Measurements from ENCODE around the gene STT3B.

Gene STT3B

GRCh38 chr3:31613177-31613576 is 80.5 kb downstream of the STT3B start:
- FAIRE-seq, result no peak

GRCh38 chr3:31613654-31614053 is 80.9 kb downstream of the STT3B start:
- no peak for FAIRE-seq

GRCh38 chr3:31614162-31614921 is 81.6 kb downstream of the STT3B start:
- FAIRE-seq, result no peak

DNA sequence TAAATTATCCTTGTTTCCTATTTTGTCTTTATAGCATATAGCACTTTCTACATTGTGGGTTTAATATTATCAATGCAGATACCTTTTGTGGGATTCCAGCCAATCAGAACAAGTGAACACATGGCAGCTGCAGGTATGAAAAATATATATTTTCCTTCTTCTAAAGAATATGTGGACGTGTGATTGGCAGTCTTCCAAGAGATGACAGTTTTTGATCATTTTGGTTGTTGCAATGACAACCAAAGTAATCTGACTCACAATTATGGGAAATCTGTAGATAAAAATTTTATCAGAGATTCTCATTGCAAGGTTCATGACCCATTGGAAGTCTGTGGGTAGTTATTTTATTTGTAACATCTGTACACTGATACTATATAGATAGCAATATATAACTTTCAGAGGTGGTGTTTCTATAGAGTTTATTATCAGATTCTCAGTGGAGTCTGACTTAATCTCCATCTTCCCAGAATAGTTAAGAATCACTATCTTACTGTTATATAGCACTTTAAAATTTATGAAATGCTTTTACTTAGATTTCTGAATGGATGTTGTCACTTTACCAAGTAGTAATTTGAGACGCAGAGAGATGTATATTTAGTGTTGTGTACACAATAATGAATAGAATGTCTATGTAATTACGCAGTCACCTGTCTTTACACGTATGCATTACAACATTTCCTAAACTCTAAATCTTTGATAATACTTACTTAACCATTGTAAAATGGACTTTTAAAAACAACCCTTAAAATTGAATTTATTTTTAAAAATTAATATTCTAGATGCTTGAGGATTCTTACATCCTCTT is 82.5 kb downstream of the STT3B start:
- peak; percentile 76 for FAIRE-seq

GRCh38 chr3:31616711-31617110 is 84.0 kb downstream of the STT3B start:
- FAIRE-seq, result no peak

DNA sequence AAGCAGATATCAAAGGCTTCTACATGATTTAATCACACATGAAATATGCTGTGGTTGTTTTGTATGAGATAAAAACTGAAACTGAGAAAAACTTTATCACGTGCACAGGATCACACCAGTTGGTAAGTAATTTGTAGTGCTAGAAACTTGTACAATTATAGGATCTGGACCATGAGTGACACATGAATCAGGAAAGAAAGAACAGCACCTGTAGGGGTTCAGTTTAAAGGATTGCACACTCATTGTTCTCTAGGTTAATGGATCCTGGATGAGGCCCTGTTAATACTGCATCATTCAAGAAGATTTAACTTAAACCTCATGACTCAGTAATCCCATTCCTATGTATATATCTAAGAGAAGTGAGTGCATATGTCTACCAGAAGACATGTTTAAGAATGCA is 87.9 kb downstream of the STT3B start:
- no peak for FAIRE-seq

DNA sequence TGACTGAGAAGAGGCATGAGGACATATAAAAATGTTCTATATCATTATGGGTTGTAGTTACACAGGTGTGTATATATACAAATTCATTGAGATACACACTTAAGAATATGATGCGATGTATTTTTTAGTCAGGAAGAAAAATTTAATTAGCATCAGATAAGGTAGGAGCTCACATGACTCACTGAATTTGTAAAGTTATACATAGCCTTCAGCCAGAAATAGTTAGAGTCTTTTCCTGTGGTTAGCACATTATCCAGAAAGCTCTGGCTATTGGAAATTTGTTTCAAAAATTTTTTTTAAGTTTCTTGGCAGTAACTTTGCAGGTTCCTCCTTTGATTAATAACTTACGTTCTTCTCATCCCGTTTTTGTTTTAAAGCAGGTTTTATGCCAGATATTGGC is 88.6 kb downstream of the STT3B start:
- no peak for FAIRE-seq

- FAIRE-seq, result no peak
Observed at GRCh38 chr3:31622636-31623288, 90.0 kb downstream of the STT3B start.

GRCh38 chr3:31624083-31624709 is 91.5 kb downstream of the STT3B start:
- no peak for FAIRE-seq

- no peak for FAIRE-seq
Observed at GRCh38 chr3:31625358-31625757, 92.6 kb downstream of the STT3B start.

GRCh38 chr3:31629054-31629453 is 96.3 kb downstream of the STT3B start:
- no peak for FAIRE-seq

- no peak for FAIRE-seq
Observed at GRCh38 chr3:31634476-31634875, 101.8 kb downstream of the STT3B start.

DNA sequence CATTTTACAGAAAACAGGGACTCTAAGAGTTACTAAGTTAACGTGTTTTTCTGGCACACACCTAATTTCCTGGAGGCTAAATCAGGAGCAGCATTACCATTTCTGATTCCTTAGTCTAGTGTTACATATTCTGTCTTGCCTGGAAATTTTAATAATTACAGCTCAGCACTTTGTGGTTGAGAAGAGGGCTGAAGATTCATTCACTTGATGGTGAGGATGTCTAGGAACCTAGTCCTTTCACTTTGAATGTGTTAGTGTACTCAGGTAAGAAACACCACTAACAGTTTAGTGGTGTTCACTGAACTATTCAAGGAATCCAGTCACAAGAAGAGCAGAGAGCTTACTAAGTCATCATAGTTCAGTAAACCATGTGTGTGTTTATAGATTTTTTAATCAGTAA is 102.8 kb downstream of the STT3B start:
- FAIRE-seq, result no peak

DNA sequence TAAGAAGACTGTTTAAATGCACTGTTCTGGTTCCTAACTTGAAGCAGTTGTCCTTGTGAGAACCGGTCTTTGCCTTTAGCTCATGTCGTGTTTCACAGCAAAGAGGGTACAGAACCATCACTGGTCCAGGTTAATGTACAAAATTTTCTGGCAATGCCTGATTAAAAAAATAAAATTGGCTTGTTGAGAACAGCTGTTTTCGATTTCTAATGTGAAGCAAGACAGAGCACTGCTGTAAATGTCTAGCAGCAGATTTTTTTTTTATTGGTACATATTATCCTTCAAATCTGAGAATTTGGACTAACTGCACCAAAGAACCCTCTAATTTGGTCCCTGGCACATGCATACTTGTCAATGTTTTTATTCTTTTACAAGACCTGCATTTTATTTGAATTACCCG is 103.3 kb downstream of the STT3B start:
- FAIRE-seq, result no peak

DNA sequence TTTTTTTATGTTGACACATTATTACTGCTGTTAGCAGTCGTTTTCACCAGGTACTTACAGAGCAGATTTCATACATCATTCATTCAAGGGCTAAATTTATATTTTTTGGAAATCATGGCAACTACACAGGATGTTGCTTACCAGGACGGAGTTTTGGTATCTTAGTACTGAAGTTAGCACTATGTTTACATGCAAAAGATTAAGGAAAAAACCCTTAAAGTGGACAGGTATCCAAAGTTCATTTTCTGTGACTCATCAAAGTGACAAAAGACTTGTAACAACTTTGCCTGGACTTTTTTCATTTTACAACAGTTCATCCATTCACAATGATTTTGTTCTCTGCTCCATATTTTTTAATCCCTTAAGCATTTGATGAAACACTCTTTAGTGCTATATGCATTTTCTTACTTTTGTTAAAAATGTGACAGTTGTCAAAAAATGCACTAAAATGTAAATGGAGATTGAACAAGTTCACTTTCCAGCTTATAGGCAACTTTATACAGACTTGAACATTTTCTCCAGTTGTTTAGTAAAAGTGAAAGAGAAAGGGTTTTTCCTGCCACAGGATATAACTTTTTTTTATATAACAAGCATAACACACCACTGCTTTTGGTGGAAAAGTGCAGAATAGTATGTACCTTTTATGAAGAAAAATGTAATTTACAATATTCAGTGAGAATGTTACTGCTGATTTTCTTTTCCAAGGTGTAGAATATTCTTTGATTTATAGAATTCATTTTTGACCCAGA is 104.1 kb downstream of the STT3B start:
- no peak for FAIRE-seq

DNA sequence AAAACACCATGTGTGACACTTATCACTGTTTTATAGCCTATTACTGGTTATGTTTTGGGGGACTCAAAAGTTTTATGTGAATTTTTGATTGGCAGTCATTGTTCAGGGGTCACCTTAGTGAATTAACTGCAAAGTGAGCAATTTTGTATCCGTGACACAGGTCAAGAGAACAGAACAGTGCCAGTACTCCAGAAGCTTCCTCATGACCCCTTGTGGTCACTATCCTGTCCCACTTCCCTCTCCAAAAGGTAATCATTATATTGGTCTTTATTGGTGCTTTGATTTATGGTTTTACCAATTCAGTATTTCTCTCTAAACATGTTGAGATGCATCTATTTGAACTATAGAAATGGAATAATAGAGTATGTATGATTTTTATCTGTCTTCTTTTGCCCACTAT is 107.1 kb downstream of the STT3B start:
- no peak for FAIRE-seq

DNA sequence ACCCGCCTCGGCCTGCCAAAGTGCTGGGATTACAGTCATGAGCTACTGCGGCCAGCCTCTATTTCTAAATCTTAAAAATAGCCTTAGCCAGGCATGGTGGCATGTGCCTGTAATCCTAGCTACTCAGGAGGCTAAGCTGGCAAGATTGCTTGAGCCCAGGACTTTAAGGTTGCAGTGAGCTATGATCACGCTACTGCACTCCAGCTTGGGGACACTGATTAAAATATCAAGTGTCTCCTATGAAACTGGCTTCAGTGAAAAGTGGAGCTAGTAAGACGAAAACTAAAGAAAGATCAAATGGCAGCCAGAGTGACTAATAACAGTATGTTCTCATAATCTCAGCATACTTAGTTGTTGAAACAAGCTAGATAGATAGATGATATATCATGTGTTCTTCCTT is 112.5 kb downstream of the STT3B start:
- FAIRE-seq, result no peak

DNA sequence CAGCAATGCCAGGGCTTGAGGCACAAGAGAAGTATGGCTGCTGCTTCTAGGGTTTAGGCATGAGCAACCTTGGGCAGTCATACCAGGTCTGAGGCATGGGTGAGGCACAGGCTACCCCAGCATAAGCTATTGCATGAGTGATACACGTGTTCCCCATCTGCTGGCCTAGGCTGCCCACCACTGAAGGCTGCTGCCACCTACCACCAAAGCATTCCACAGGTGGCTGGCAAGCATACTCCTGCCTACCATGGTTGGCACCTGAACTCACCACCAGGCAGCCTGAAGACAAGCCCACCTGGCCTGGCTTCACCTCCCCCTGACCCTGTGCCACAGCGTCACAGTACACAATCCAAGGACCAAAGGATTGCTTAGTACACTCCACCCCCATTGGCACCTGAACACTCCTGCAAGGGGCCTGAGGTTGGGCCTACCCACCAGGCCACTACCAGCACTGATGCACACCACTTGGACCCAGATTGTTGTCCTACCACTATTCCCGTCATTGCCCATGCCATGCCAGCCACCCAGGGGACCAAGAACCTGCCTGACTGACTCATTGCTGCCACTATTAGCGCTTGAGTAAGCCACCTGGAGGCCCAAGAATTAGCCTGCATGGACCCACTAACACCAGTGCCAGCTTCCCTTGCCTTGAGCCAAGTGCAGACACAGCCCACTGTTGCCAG is 115.7 kb downstream of the STT3B start:
- FAIRE-seq, result no peak

GRCh38 chr3:31652296-31652695 is 119.6 kb downstream of the STT3B start:
- no peak for FAIRE-seq

GRCh38 chr3:31653464-31653863 is 120.7 kb downstream of the STT3B start:
- no peak for FAIRE-seq

- FAIRE-seq, result no peak
Observed at GRCh38 chr3:31654998-31655397, 122.3 kb downstream of the STT3B start.

GRCh38 chr3:31659246-31659645 is 126.5 kb downstream of the STT3B start:
- FAIRE-seq, result no peak
